HepG2 (cell line): ENCODE measurements around the gene SLC26A9. TPM values are rescaled to one million over a fixed set of nuclear protein-coding genes. Genes with fewer than 3 reads are reported as not detected.

Experiments
- ATAC-seq: fragments of 200-7000 bp; cut with Tn5 transposase; 3 replicates; pipeline ENCODE4 v1.9.1; 2020; ENCODE audit warnings: mild to moderate bottlenecking, moderate library complexity
- BruUV-seq: library from RNA; stranded (reverse); fragments of 400-500 nt; replicated peaks from 2 replicates; lab custom pipeline; 2021; lab: Mats Ljungman, UMichigan
- CTCF ChIA-PET: fragments of 300-600 bp; formaldehyde crosslinking; extraction: SDS; loops from one replicate; lab custom pipeline; 2021; ENCODE audit warnings: low total read pairs, inconsistent platforms, low intra/inter-chr PET ratio; lab: Yijun Ruan, JAX
- POLR2A ChIA-PET: fragments of 350-600 bp; sonication (Branson Sonifier 250); formaldehyde crosslinking; loops from one replicate; lab custom pipeline; 2020; ENCODE audit warnings: antibody characterized with exemption, inconsistent platforms; lab: Yijun Ruan, JAX
- DNase-seq: peaks from one replicate; pipeline ENCODE4 v3.0.0-alpha.2; 2015; ENCODE audit warnings: low spot score
- FAIRE-seq: peaks from 3 replicates; lab custom pipeline; 2011; peaks lifted over from hg19 to GRCh38; lab: Jason Lieb, UNC
- H2AFZ ChIP-seq: one replicate; pipeline ENCODE4 v1.6.1; 2011; ENCODE audit warnings: low read length, inconsistent platforms
- H3K27ac ChIP-seq: fragments of 300-600 bp; 3 replicates; pipeline ENCODE4 v1.8.0; 2011; ENCODE audit warnings: mixed run types, mild to moderate bottlenecking, mixed read lengths, low read length, inconsistent platforms; ENCODE audit not compliant: insufficient read depth; ENCODE audit errors: extremely low read length
- H3K27me3 ChIP-seq, 2 experiments: fragments of 200-600 bp in 1 of 2; 2 replicates in 1 of 2; 3 replicates in 1 of 2; pipeline versions ENCODE4 v1.6.0 to v1.8.0; 2011; ENCODE audit warnings: low read length in 2 of 2, mild to moderate bottlenecking in 2 of 2, moderate library complexity in 2 of 2, inconsistent platforms in 1 of 2; ENCODE audit not compliant: insufficient read depth in 2 of 2, control insufficient read depth in 1 of 2
- H3K36me3 ChIP-seq, 2 experiments: fragments of 200-600 bp in 1 of 2; replicated peaks in 1 of 2; 2 replicates in 1 of 2; 3 replicates in 1 of 2; pipeline versions ENCODE4 v1.5.1 to v1.8.0; 2011; ENCODE audit warnings: low read length in 2 of 2, inconsistent platforms in 1 of 2; ENCODE audit not compliant: insufficient read depth in 2 of 2, control insufficient read depth in 1 of 2
- H3K4me1 ChIP-seq: 2 replicates; pipeline ENCODE4 v1.5.1; 2012; ENCODE audit warnings: low read length, inconsistent platforms; ENCODE audit not compliant: insufficient read depth
- H3K4me2 ChIP-seq: 2 replicates; pipeline ENCODE4 v1.6.0; 2011; ENCODE audit warnings: low read depth, low read length, inconsistent platforms
- H3K4me3 ChIP-seq, 3 experiments: fragments of 200-600 bp in 1 of 3; sonication (generic), shearing (Covaris generic) in 1 of 3; replicated peaks in 1 of 3; 2 replicates each; pipeline ENCODE4 v1.5.1; 2011 to 2016; ENCODE audit warnings: low read length in 3 of 3, inconsistent platforms in 2 of 3, low read depth in 2 of 3, mild to moderate bottlenecking in 2 of 3, control low read depth in 1 of 3, mixed read lengths in 1 of 3; ENCODE audit not compliant: insufficient read depth in 1 of 3
- H3K79me2 ChIP-seq: one replicate; pipeline ENCODE4 v1.6.1; 2011; ENCODE audit warnings: low read length, inconsistent platforms; ENCODE audit not compliant: insufficient read depth
- H3K9ac ChIP-seq: 2 replicates; pipeline ENCODE4 v1.6.0; 2011; ENCODE audit warnings: mild to moderate bottlenecking, low read depth, low read length, inconsistent platforms; ENCODE audit not compliant: insufficient read depth
- H3K9me3 ChIP-seq: 2 replicates; pipeline ENCODE4 v1.5.1; 2012; ENCODE audit warnings: mild to moderate bottlenecking, low read length
- H4K20me1 ChIP-seq: 2 replicates; pipeline ENCODE4 v1.6.0; 2011; ENCODE audit warnings: inconsistent platforms, mild to moderate bottlenecking, low read length, moderate library complexity; ENCODE audit not compliant: insufficient read depth
- ATF7 ChIP-seq, 2 experiments: fragments of 450-650 bp in 1 of 2; sonication (generic) in 1 of 2; formaldehyde crosslinking in 1 of 2; IDR thresholded peaks; 2 replicates each; pipeline versions ENCODE4 v1.4.0 to v1.6.1; 2016 to 2020; ENCODE audit warnings: antibody characterized with exemption in 1 of 2, mild to moderate bottlenecking in 1 of 2, missing genetic modification reagents in 1 of 2
- CENPT ChIP-seq: sonication (generic); formaldehyde crosslinking; IDR thresholded peaks from 2 replicates; pipeline ENCODE4 v1.8.0; 2022; ENCODE audit warnings: low read depth, mild to moderate bottlenecking, moderate library complexity, missing genetic modification reagents
- FOXK1 ChIP-seq: sonication (generic); formaldehyde crosslinking; IDR thresholded peaks from 2 replicates; pipeline ENCODE4 v1.4.0; 2020; ENCODE audit warnings: low read depth, missing genetic modification reagents, borderline replicate concordance
- FOXM1 ChIP-seq: sonication (generic); formaldehyde crosslinking; IDR thresholded peaks from 2 replicates; pipeline ENCODE4 v1.5.0; 2020; ENCODE audit warnings: missing genetic modification reagents
- NFYB ChIP-seq: sonication (generic); formaldehyde crosslinking; IDR thresholded peaks from 2 replicates; pipeline ENCODE4 v1.4.0; 2020; ENCODE audit warnings: missing genetic modification reagents
- RAD21 ChIP-seq: fragments of 450-650 bp; formaldehyde crosslinking; IDR thresholded peaks from 2 replicates; pipeline ENCODE4 v1.5.0; 2020; ENCODE audit warnings: mild to moderate bottlenecking
- SIX1 ChIP-seq: sonication (generic); formaldehyde crosslinking; IDR thresholded peaks from 2 replicates; pipeline ENCODE4 v1.4.0; 2020; ENCODE audit warnings: missing genetic modification reagents, borderline replicate concordance
- TCF12 ChIP-seq, 2 experiments: fragments of 450-650 bp in 1 of 2; sonication (generic) in 1 of 2; formaldehyde crosslinking in 1 of 2; IDR thresholded peaks; 2 replicates each; pipeline versions ENCODE4 v1.6.1 to v1.8.0; 2017 to 2022; ENCODE audit warnings: antibody characterized with exemption in 1 of 2, mild to moderate bottlenecking in 1 of 2, missing genetic modification reagents in 1 of 2, moderate library complexity in 1 of 2
- ZNF138 ChIP-seq: sonication (generic); formaldehyde crosslinking; IDR thresholded peaks from 2 replicates; pipeline ENCODE4 v1.5.0; 2020; ENCODE audit warnings: mild to moderate bottlenecking, low read depth, missing genetic modification reagents
- ZNF205 ChIP-seq: IDR thresholded peaks from 2 replicates; pipeline ENCODE4 v1.6.1; 2018; ENCODE audit warnings: missing biosample characterization, missing genetic modification reagents
- WGBS: methylation state at CpG from one replicate; pipeline ENCODE4 v1.1.6; 2017; ENCODE audit warnings: low lambda C conversion rate; 5-methylcytosine and 5-hydroxymethylcytosine counted together
- in situ Hi-C: cut with HindIII; loops from 2 replicates; pipeline ENCODE4 v1.10.0; 2017; ENCODE audit warnings: low pct_unique_long_range_greater_than_20kb; ENCODE audit not compliant: extremely low pct_ligation_motif_present
- intact Hi-C: fragments of 100-400 bp; cut with micrococcal nuclease; formaldehyde crosslinking; loops from one replicate; pipeline ENCODE4 v1.10.0; 2022; ENCODE audit not compliant: unreplicated experiment
- polyA plus RNA-seq, 8 experiments: library from polyadenylated mRNA; depleted of rRNA in 3 of 8; stranded (reverse) in 7 of 8; unstranded in 1 of 8; fragments of >200 nt; fragmentation: Illumina TruSeq in 4 of 8; extraction: Trizol in 4 of 8; gene quantifications; 2 replicates each; pipeline versions ENCODE4 v1.2.1 to v1.2.3, GENCODE V29; 2011 to 2016; ENCODE audit warnings: low read depth in 4 of 8, missing spikeins in 1 of 8, mixed read lengths in 1 of 8; ENCODE audit not compliant: insufficient read depth in 1 of 8
- total RNA-seq, 5 experiments: library from RNA; depleted of rRNA; stranded (reverse); fragments of >200 nt; fragmentation: Illumina TruSeq; extraction: Trizol; gene quantifications; 2 replicates each; pipeline ENCODE4 v1.2.3, GENCODE V29; 2016; ENCODE audit warnings: low read depth in 1 of 5
- TF ChIP-seq, protein P1 (sequence below): fragments of 450-650 bp; IDR thresholded peaks from 2 replicates; pipeline ENCODE4 v1.6.1; 2017
- TF ChIP-seq, protein P2 (sequence below): sonication (generic); formaldehyde crosslinking; IDR thresholded peaks from 2 replicates; pipeline ENCODE4 v1.5.0; 2020; ENCODE audit warnings: mild to moderate bottlenecking, missing genetic modification reagents, borderline replicate concordance
- TF ChIP-seq, protein P3 (sequence below): sonication (generic); formaldehyde crosslinking; IDR thresholded peaks from 2 replicates; pipeline ENCODE4 v1.8.1; 2023; ENCODE audit warnings: missing genetic modification reagents, mild to moderate bottlenecking, borderline replicate concordance
- TF ChIP-seq, protein P4 (sequence below): sonication (generic); formaldehyde crosslinking; IDR thresholded peaks from 2 replicates; pipeline ENCODE4 v1.4.0; 2020; ENCODE audit warnings: mild to moderate bottlenecking, missing genetic modification reagents

SLC26A9 gene
- total and polyA plus RNA-seq, 2 of the 13 experiments (the other 11 are each of a cell fraction or from before 2014, with no cell fraction given), result 0.11 to 0.15 TPM

DNA sequence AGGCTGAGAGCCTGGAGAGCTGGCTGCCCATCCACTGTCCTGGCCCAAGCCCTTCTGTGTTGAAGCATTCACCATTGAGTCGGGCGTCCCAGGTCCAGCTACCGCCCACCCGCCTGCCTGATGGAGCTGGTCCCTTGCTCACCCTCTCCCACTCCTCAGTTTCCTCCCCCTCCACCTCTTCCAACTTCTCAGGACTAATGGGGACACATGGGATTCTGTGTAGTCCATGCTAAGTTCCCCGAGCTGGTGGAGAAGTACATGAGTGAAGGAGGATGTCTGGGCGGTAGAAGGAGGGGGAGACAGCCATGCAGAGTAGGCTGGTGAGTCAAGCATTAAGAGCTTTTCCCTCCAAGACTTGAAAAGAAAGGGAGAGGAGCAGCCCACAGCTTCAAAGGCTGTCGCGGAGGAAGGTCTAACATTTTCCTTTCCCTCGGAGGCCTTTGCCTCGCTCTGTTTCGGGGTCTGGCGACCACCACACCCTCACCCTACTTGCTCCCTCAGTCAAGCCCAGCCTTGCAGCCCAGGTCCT lies 561 bp downstream of the SLC26A9 start:
- Histone ChIP-seq H3K4me2 (no peak overlapping the region), H3K4me1 (peaks cover 13% of the 10 kb centered on the region), H3K9ac (no peak overlapping the region), H3K4me3 (no peak overlapping the region), H4K20me1 (no peaks in the 10 kb centered on the region), H3K79me2 (no peaks in the 10 kb centered on the region), H3K27ac (no peak overlapping the region), H3K27me3 (peaks cover 5 to 75% of the 10 kb centered on the region in 2 experiments; a peak in 4 of 5 replicates), H3K36me3 (no peaks in the 10 kb centered on the region), H2AFZ (no peak overlapping the region), H3K9me3 (no peaks in the 10 kb centered on the region)
- intact Hi-C loops (no loop called here), in situ Hi-C loops (no loop called here)
- no peak for DNase-seq
- no peak for ATAC-seq
- ChIA-PET POLR2A (no interaction called here), CTCF (no interaction called here)
- no peak for FAIRE-seq
- BruUV-seq, result no TSS peak
- TF ChIP-seq, protein P1, sequence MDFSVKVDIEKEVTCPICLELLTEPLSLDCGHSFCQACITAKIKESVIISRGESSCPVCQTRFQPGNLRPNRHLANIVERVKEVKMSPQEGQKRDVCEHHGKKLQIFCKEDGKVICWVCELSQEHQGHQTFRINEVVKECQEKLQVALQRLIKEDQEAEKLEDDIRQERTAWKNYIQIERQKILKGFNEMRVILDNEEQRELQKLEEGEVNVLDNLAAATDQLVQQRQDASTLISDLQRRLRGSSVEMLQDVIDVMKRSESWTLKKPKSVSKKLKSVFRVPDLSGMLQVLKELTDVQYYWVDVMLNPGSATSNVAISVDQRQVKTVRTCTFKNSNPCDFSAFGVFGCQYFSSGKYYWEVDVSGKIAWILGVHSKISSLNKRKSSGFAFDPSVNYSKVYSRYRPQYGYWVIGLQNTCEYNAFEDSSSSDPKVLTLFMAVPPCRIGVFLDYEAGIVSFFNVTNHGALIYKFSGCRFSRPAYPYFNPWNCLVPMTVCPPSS, result no peak
- TF ChIP-seq FOXM1, result no peak
- no peak for TF ChIP-seq ZNF138
- TF ChIP-seq, protein P2, sequence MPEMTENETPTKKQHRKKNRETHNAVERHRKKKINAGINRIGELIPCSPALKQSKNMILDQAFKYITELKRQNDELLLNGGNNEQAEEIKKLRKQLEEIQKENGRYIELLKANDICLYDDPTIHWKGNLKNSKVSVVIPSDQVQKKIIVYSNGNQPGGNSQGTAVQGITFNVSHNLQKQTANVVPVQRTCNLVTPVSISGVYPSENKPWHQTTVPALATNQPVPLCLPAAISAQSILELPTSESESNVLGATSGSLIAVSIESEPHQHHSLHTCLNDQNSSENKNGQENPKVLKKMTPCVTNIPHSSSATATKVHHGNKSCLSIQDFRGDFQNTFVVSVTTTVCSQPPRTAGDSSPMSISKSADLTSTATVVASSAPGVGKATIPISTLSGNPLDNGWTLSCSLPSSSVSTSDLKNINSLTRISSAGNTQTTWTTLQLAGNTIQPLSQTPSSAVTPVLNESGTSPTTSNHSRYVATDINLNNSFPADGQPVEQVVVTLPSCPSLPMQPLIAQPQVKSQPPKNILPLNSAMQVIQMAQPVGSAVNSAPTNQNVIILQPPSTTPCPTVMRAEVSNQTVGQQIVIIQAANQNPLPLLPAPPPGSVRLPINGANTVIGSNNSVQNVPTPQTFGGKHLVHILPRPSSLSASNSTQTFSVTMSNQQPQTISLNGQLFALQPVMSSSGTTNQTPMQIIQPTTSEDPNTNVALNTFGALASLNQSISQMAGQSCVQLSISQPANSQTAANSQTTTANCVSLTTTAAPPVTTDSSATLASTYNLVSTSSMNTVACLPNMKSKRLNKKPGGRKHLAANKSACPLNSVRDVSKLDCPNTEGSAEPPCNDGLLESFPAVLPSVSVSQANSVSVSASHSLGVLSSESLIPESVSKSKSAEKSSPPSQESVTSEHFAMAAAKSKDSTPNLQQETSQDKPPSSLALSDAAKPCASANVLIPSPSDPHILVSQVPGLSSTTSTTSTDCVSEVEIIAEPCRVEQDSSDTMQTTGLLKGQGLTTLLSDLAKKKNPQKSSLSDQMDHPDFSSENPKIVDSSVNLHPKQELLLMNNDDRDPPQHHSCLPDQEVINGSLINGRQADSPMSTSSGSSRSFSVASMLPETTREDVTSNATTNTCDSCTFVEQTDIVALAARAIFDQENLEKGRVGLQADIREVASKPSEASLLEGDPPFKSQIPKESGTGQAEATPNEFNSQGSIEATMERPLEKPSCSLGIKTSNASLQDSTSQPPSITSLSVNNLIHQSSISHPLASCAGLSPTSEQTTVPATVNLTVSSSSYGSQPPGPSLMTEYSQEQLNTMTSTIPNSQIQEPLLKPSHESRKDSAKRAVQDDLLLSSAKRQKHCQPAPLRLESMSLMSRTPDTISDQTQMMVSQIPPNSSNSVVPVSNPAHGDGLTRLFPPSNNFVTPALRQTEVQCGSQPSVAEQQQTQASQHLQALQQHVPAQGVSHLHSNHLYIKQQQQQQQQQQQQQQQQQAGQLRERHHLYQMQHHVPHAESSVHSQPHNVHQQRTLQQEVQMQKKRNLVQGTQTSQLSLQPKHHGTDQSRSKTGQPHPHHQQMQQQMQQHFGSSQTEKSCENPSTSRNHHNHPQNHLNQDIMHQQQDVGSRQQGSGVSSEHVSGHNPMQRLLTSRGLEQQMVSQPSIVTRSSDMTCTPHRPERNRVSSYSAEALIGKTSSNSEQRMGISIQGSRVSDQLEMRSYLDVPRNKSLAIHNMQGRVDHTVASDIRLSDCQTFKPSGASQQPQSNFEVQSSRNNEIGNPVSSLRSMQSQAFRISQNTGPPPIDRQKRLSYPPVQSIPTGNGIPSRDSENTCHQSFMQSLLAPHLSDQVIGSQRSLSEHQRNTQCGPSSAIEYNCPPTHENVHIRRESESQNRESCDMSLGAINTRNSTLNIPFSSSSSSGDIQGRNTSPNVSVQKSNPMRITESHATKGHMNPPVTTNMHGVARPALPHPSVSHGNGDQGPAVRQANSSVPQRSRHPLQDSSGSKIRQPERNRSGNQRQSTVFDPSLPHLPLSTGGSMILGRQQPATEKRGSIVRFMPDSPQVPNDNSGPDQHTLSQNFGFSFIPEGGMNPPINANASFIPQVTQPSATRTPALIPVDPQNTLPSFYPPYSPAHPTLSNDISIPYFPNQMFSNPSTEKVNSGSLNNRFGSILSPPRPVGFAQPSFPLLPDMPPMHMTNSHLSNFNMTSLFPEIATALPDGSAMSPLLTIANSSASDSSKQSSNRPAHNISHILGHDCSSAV (CRISPR knock-in tag), result no peak
- no peak for TF ChIP-seq TCF12 (IDR thresholded peaks at IDR 0.05)
- TF ChIP-seq TCF12 (CRISPR knock-in tag; IDR thresholded peaks at IDR 0.05), result no peak
- TF ChIP-seq ZNF205, result no peak
- TF ChIP-seq CENPT (CRISPR knock-in tag), result no peak
- TF ChIP-seq RAD21 (CRISPR knock-in tag), result no peak
- TF ChIP-seq, protein P3, sequence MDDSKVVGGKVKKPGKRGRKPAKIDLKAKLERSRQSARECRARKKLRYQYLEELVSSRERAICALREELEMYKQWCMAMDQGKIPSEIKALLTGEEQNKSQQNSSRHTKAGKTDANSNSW (CRISPR knock-in tag), result no peak
- no peak for TF ChIP-seq FOXK1 (CRISPR knock-in tag)
- no peak for TF ChIP-seq SIX1 (CRISPR knock-in tag)
- TF ChIP-seq, protein P4, sequence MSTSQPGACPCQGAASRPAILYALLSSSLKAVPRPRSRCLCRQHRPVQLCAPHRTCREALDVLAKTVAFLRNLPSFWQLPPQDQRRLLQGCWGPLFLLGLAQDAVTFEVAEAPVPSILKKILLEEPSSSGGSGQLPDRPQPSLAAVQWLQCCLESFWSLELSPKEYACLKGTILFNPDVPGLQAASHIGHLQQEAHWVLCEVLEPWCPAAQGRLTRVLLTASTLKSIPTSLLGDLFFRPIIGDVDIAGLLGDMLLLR, result no peak
- no peak for TF ChIP-seq NFYB (CRISPR knock-in tag)
- no peak for TF ChIP-seq ATF7 (IDR thresholded peaks at IDR 0.05)
- no peak for TF ChIP-seq ATF7 (CRISPR knock-in tag; IDR thresholded peaks at IDR 0.05)
- 12% methylated on average over 12 of the region's 12 CpGs for WGBS
